ENCODE data around the gene COX7A2L.

Gene COX7A2L

DNA sequence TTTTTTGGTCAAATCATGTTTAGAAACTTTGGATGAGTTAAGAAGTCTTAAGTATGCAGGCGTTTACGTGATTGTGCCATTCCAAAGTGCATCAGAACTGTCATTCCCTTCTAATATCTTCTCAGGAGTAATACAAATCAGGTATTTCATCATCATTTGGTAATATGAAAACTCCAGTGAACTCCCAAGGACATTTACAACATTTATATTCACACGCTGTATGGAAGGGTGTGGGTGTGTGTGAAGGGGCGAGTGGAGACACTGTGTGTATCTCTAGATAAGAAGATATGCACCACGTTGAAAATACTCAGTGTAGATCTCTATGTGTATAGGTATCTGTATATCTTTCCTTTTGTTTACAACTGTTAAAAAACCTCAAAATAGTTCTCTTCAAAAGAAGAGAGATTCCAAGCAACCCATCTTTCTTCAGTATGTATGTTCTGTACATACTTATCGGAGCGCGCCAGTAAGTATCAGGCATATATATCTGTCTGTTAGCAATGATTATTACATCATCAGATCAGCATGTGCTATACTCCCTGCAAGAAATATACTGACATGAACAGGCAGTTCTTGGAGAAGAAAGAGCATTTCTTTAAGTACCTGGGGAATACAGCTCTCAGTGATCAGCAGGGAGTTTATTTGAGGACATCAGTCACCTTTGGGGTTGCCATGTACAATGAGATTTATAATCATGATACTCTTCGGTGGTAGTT lies 29.3 kb downstream of the COX7A2L start:
- no peak overlapping the region for H2BK15ac ChIP-seq (ENCODE audit: low read length)
- no peak overlapping the region for H3K27ac ChIP-seq (replicated peaks; ENCODE audit: low read length)
- H2BK12ac ChIP-seq (ENCODE audit: low read length): no peak overlapping the region
- H3K23ac ChIP-seq (ENCODE audit: low read depth, low read length, poor library complexity): no peak overlapping the region
- WGBS, 2 donors (ENCODE audit: extremely low coverage in 2 of 2, insufficient read length in 2 of 2, insufficient replicate concordance in 1 of 2): no CpG with 5 or more reads among the region's 9 CpGs
- H3K14ac ChIP-seq (ENCODE audit: low read length): no peak overlapping the region
- no peaks in the 10 kb centered on the region for H3K79me1 ChIP-seq (ENCODE audit: low read depth, low read length)
- no peaks in the 10 kb centered on the region for H3K27me3 ChIP-seq (ENCODE audit: control insufficient read depth in 3 of 3, insufficient read depth in 3 of 3, low read depth in 1 of 3, low read length in 3 of 3)
- H3K4me2 ChIP-seq (ENCODE audit: insufficient read depth, low read length, poor library complexity, severe bottlenecking): no peak overlapping the region
- H2BK120ac ChIP-seq (ENCODE audit: low read depth, low read length): no peak overlapping the region
- H3K18ac ChIP-seq (ENCODE audit: low read length): no peak overlapping the region
- DNase-seq (ENCODE audit: low spot score): no peak
- no peak overlapping the region for H3K4me3 ChIP-seq (ENCODE audit: low read length in 2 of 2)
- H2AK5ac ChIP-seq (ENCODE audit: low read depth, low read length): no peak overlapping the region
- no peak overlapping the region for H3K4ac ChIP-seq (ENCODE audit: low read length)
- H4K8ac ChIP-seq (ENCODE audit: low read depth, low read length): no peak overlapping the region
- no peaks in the 10 kb centered on the region for H3K9me3 ChIP-seq (replicated peaks in 1 of 2; ENCODE audit: control insufficient read depth in 2 of 2, insufficient read depth in 1 of 2, low read depth in 1 of 2, low read length in 2 of 2)
- no peak overlapping the region for H3K9ac ChIP-seq (ENCODE audit: low read depth, low read length, poor library complexity)
- no peak overlapping the region for H2AFZ ChIP-seq (ENCODE audit: low read length)
- H4K91ac ChIP-seq (ENCODE audit: low read depth, low read length, poor library complexity): no peak overlapping the region
- H3K36me3 ChIP-seq (replicated peaks in 1 of 2; ENCODE audit: control insufficient read depth in 2 of 2, insufficient read depth in 2 of 2, low read length in 2 of 2): peaks cover 25 to 99% of the 10 kb centered on the region in 2 donors
- H3K4me1 ChIP-seq (ENCODE audit: control insufficient read depth in 2 of 2, insufficient read depth in 1 of 2, low read depth in 1 of 2, low read length in 2 of 2): peaks cover 0 to 1% of the 10 kb centered on the region in 2 donors
- H2BK5ac ChIP-seq (ENCODE audit: low read length): no peak overlapping the region

DNA sequence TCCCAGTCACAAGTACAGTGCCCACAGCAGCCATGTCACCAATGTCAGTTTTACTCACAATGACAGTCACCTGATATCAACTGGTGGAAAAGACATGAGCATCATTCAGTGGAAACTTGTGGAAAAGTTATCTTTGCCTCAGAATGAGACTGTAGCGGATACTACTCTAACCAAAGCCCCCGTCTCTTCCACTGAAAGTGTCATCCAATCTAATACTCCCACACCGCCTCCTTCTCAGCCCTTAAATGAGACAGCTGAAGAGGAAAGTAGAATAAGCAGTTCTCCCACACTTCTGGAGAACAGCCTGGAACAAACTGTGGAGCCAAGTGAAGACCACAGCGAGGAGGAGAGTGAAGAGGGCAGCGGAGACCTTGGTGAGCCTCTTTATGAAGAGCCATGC lies 31.3 kb downstream of the COX7A2L start:
- Histone ChIP-seq H2AFZ (ENCODE audit: low read length) (no peak overlapping the region), H3K23ac (ENCODE audit: low read depth, low read length, poor library complexity) (no peak overlapping the region), H3K9me3 (replicated peaks in 1 of 2; ENCODE audit: control insufficient read depth in 2 of 2, insufficient read depth in 1 of 2, low read depth in 1 of 2, low read length in 2 of 2) (no peaks in the 10 kb centered on the region), H2BK15ac (ENCODE audit: low read length) (no peak overlapping the region), H2AK5ac (ENCODE audit: low read depth, low read length) (no peak overlapping the region), H3K18ac (ENCODE audit: low read length) (no peak overlapping the region), H3K36me3 (replicated peaks in 1 of 2; ENCODE audit: control insufficient read depth in 2 of 2, insufficient read depth in 2 of 2, low read length in 2 of 2) (peaks cover 23 to 96% of the 10 kb centered on the region in 2 donors), H3K27ac (replicated peaks; ENCODE audit: low read length) (no peak overlapping the region), H2BK5ac (ENCODE audit: low read length) (no peak overlapping the region), H3K4me1 (ENCODE audit: control insufficient read depth in 2 of 2, insufficient read depth in 1 of 2, low read depth in 1 of 2, low read length in 2 of 2) (no peaks in the 10 kb centered on the region), H3K79me1 (ENCODE audit: low read depth, low read length) (no peaks in the 10 kb centered on the region), H3K14ac (ENCODE audit: low read length) (no peak overlapping the region), H3K4me2 (ENCODE audit: insufficient read depth, low read length, poor library complexity, severe bottlenecking) (no peak overlapping the region), H3K27me3 (ENCODE audit: control insufficient read depth in 3 of 3, insufficient read depth in 3 of 3, low read depth in 1 of 3, low read length in 3 of 3) (no peaks in the 10 kb centered on the region), H3K9ac (ENCODE audit: low read depth, low read length, poor library complexity) (no peak overlapping the region), H4K91ac (ENCODE audit: low read depth, low read length, poor library complexity) (no peak overlapping the region), H2BK120ac (ENCODE audit: low read depth, low read length) (no peak overlapping the region), H4K8ac (ENCODE audit: low read depth, low read length) (no peak overlapping the region), H3K4ac (ENCODE audit: low read length) (no peak overlapping the region), H2BK12ac (ENCODE audit: low read length) (no peak overlapping the region), H3K4me3 (ENCODE audit: low read length in 2 of 2) (no peak overlapping the region)
- WGBS, 2 donors (ENCODE audit: extremely low coverage in 2 of 2, insufficient read length in 2 of 2, insufficient replicate concordance in 1 of 2): no CpG with 5 or more reads among the region's 5 CpGs
- no peak for DNase-seq (ENCODE audit: low spot score)

- no peak overlapping the region for H4K8ac ChIP-seq (ENCODE audit: low read depth, low read length)
- no peaks in the 10 kb centered on the region for H3K4me1 ChIP-seq (ENCODE audit: control insufficient read depth in 2 of 2, insufficient read depth in 1 of 2, low read depth in 1 of 2, low read length in 2 of 2)
- no peak overlapping the region for H2BK5ac ChIP-seq (ENCODE audit: low read length)
- no peak overlapping the region for H2BK12ac ChIP-seq (ENCODE audit: low read length)
- no peaks in the 10 kb centered on the region for H3K9me3 ChIP-seq (replicated peaks in 1 of 2; ENCODE audit: control insufficient read depth in 2 of 2, insufficient read depth in 1 of 2, low read depth in 1 of 2, low read length in 2 of 2)
- no peaks in the 10 kb centered on the region for H3K79me1 ChIP-seq (ENCODE audit: low read depth, low read length)
- no peak overlapping the region for H3K4me2 ChIP-seq (ENCODE audit: insufficient read depth, low read length, poor library complexity, severe bottlenecking)
- no peak overlapping the region for H3K4ac ChIP-seq (ENCODE audit: low read length)
- H3K4me3 ChIP-seq (ENCODE audit: low read length in 2 of 2): no peak overlapping the region
- WGBS, 2 donors (ENCODE audit: extremely low coverage in 2 of 2, insufficient read length in 2 of 2, insufficient replicate concordance in 1 of 2): no CpG with 5 or more reads among the region's 6 CpGs
- H3K36me3 ChIP-seq (replicated peaks in 1 of 2; ENCODE audit: control insufficient read depth in 2 of 2, insufficient read depth in 2 of 2, low read length in 2 of 2): peaks cover 23 to 89% of the 10 kb centered on the region in 2 donors
- H3K27me3 ChIP-seq (ENCODE audit: control insufficient read depth in 3 of 3, insufficient read depth in 3 of 3, low read depth in 1 of 3, low read length in 3 of 3): no peaks in the 10 kb centered on the region
- no peak overlapping the region for H2BK120ac ChIP-seq (ENCODE audit: low read depth, low read length)
- no peak overlapping the region for H3K23ac ChIP-seq (ENCODE audit: low read depth, low read length, poor library complexity)
- H3K18ac ChIP-seq (ENCODE audit: low read length): no peak overlapping the region
- H2BK15ac ChIP-seq (ENCODE audit: low read length): no peak overlapping the region
- H3K27ac ChIP-seq (replicated peaks; ENCODE audit: low read length): no peak overlapping the region
- H3K9ac ChIP-seq (ENCODE audit: low read depth, low read length, poor library complexity): no peak overlapping the region
- no peak overlapping the region for H2AK5ac ChIP-seq (ENCODE audit: low read depth, low read length)
- DNase-seq (ENCODE audit: low spot score): no peak
- H3K14ac ChIP-seq (ENCODE audit: low read length): no peak overlapping the region
- no peak overlapping the region for H4K91ac ChIP-seq (ENCODE audit: low read depth, low read length, poor library complexity)
- no peak overlapping the region for H2AFZ ChIP-seq (ENCODE audit: low read length)
These were observed 32.1 kb downstream of the COX7A2L start for GRCh38 chr2:42328923-42329322.

GRCh38 chr2:42328148-42328833 lies 32.7 kb downstream of the COX7A2L start:
- no peak overlapping the region for H2AFZ ChIP-seq (ENCODE audit: low read length)
- no peak overlapping the region for H2BK120ac ChIP-seq (ENCODE audit: low read depth, low read length)
- no peak overlapping the region for H2AK5ac ChIP-seq (ENCODE audit: low read depth, low read length)
- no peak overlapping the region for H3K14ac ChIP-seq (ENCODE audit: low read length)
- no peak overlapping the region for H4K91ac ChIP-seq (ENCODE audit: low read depth, low read length, poor library complexity)
- no peaks in the 10 kb centered on the region for H3K4me1 ChIP-seq (ENCODE audit: control insufficient read depth in 2 of 2, insufficient read depth in 1 of 2, low read depth in 1 of 2, low read length in 2 of 2)
- no peak overlapping the region for H3K4ac ChIP-seq (ENCODE audit: low read length)
- peaks cover 19 to 84% of the 10 kb centered on the region in 2 donors for H3K36me3 ChIP-seq (replicated peaks in 1 of 2; ENCODE audit: control insufficient read depth in 2 of 2, insufficient read depth in 2 of 2, low read length in 2 of 2)
- WGBS, 2 donors (ENCODE audit: extremely low coverage in 2 of 2, insufficient read length in 2 of 2, insufficient replicate concordance in 1 of 2): no CpG with 5 or more reads among the region's 3 CpGs
- no peak for DNase-seq (ENCODE audit: low spot score)
- no peak overlapping the region for H3K18ac ChIP-seq (ENCODE audit: low read length)
- no peak overlapping the region for H3K4me3 ChIP-seq (ENCODE audit: low read length in 2 of 2)
- no peak overlapping the region for H3K4me2 ChIP-seq (ENCODE audit: insufficient read depth, low read length, poor library complexity, severe bottlenecking)
- H2BK15ac ChIP-seq (ENCODE audit: low read length): no peak overlapping the region
- H3K79me1 ChIP-seq (ENCODE audit: low read depth, low read length): no peaks in the 10 kb centered on the region
- no peak overlapping the region for H3K9ac ChIP-seq (ENCODE audit: low read depth, low read length, poor library complexity)
- H3K9me3 ChIP-seq (replicated peaks in 1 of 2; ENCODE audit: control insufficient read depth in 2 of 2, insufficient read depth in 1 of 2, low read depth in 1 of 2, low read length in 2 of 2): no peaks in the 10 kb centered on the region
- no peak overlapping the region for H2BK5ac ChIP-seq (ENCODE audit: low read length)
- no peak overlapping the region for H2BK12ac ChIP-seq (ENCODE audit: low read length)
- H3K27ac ChIP-seq (replicated peaks; ENCODE audit: low read length): no peak overlapping the region
- H3K23ac ChIP-seq (ENCODE audit: low read depth, low read length, poor library complexity): no peak overlapping the region
- H4K8ac ChIP-seq (ENCODE audit: low read depth, low read length): no peak overlapping the region
- H3K27me3 ChIP-seq (ENCODE audit: control insufficient read depth in 3 of 3, insufficient read depth in 3 of 3, low read depth in 1 of 3, low read length in 3 of 3): no peaks in the 10 kb centered on the region

All from neuronal stem cell (in vitro differentiated cells).